NCI-H187 (cell line): ENCODE data around the gene HLA-DOA.

Experiments
- DNase-seq, 2 experiments: peaks; one replicate each; lab custom pipeline; 2025; lab: John Stamatoyannopoulos, UW

HLA-DOA gene

GRCh38 chr6:33008944-33009861, at the start of gene HLA-DOA:
Gene HLA-DOA (minus strand): TSS chr6:33009591.
- DNase-seq = no peak

DNA sequence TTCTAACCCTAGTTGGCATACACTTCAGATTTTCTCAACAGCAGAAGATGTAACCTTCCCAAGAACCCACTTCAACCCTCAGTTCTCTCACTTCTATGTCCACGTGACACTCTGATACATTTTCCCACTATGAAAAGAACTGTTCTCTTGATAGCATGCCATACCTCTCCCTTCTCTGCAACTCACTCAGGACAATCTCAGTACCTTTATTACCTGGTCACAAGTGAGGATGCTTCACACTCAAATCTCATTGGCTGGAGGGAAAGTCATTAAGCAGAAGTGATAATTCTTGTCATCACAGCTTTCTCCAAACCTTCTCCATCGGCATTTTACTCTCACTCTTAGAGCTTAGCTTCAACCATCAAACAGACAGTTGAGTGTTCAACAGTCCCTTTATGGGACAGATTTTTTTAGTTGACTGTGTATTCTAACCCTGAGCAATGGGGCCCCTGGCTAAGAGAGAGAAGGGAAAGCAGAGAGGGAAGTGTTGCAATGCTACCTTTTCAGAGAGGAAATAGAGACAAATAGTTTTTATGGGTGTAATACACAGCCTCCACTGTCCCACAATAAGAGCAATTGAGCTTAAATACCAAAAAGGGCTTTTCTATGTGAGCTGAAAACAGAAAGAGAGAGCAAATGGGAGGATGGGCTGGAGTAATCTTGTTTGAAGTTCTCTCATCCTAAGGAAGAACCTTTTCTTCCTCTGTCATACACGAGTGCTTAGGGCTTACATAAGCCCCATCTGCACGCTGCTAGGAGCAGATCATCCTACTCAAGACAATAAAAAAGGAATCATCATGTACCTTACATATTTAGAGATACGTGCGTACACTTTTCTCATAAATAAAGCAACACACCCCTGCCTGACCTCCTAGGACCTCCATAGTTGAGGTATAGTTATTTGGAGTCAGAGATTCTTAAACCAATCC, 48.1 kb upstream of the HLA-DOA start:
- no peak for DNase-seq

GRCh38 chr6:33053230-33053629, 43.8 kb upstream of the HLA-DOA start:
- DNase-seq = no peak

DNA sequence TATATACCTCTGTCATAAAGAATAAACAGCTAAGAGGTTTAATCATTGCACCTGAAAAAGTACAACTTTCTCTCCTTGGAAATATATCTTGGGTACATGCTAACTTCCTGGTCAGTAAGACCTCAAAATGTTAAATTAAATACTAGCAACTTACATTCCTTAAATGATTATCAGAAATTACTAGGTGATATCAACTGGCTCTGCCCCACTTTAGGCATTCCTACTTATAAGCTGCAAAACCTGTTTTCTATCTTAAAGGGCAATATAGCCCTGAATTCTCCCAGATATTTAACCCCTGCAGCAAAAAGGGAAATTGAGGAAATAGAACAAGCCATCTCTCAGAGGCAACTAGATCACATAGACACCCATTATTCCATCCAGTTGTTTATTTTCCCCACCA, 43.2 kb upstream of the HLA-DOA start:
- DNase-seq = no peak

GRCh38 chr6:33050014-33050810, 40.8 kb upstream of the HLA-DOA start:
- no peak for DNase-seq

DNA sequence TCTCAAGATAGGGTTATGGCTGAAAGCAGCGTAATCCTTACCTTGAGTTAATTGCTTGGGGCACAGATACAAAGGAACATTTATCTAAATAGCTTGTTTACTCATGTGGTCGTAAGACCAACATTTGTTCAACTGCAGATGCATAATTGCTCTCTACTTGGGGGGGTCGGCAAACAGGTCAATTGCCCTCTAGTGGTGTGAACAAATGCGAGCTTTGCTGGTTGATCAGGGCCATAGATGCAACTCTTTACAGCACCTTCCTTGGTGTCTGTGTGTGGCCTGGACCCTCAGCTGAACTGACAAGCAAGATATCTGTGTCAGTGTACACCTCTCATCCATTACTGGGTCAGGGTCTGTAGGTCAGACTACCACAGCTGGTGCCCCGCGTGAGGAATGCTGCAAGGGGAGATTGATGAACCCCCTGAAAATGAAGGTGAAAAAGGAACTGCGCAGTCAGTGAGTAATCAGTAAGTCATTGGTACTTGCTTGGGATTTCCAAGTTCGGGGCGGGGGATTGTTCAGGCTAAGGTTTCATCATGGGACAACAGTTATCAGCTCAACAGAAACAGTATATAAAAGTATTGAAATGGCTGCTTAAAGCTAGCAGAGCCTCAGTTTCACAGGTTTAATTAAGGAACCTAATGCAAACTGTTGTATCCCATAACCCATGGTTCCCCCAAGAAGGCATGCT, 40.1 kb upstream of the HLA-DOA start:
- DNase-seq = no peak

- DNase-seq = no peak
Observed at GRCh38 chr6:33040157-33040556, 30.8 kb upstream of the HLA-DOA start.

GRCh38 chr6:33036535-33036934, 27.1 kb upstream of the HLA-DOA start:
- no peak for DNase-seq

DNA sequence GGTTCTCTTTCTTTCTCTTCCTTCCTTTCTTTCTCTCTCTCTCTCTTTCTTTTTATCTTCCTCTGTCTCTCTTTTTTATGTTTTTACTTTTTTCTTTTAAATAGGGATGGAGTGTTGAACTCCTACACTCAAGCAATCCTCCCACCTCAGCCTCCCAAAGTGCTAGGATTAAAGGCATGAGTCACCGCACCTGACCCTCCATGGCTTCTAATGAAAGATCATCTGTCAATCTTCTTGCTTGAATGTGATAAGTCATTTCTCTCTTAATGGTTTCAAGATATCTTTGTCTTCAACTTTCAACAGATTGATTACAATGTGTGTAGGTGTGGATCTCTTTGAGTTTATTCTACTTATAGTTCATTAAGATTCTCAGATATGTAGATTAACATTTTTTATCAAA, 25.2 kb upstream of the HLA-DOA start:
- no peak for DNase-seq

GRCh38 chr6:33030245-33030644, 20.9 kb upstream of the HLA-DOA start:
- DNase-seq = no peak

- no peak for DNase-seq
Observed at GRCh38 chr6:33029328-33030184, 20.2 kb upstream of the HLA-DOA start.

- no peak for DNase-seq
Observed at GRCh38 chr6:33028220-33028849, 18.9 kb upstream of the HLA-DOA start.

- DNase-seq = no peak
Observed at GRCh38 chr6:33024521-33024920, 15.1 kb upstream of the HLA-DOA start.

DNA sequence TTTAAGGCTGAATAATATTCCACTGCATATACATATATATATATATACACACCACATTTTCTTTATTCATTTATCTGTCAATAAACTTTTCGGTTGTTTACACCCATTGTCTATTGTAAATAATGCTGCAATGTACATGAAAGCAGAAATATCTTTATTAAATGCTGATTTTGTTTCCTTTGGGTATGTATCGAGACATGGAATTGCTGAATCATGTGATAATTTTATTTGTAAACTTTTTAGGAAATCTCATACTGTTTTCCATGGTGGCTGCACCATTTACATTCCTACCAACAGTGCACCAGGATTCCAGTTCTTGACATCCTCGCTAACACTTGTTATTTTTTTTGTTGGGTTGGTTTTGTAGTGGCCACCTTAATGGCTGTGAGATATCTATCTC, 14.1 kb upstream of the HLA-DOA start:
- no peak for DNase-seq

GRCh38 chr6:33021917-33022316, 12.5 kb upstream of the HLA-DOA start:
- no peak for DNase-seq

- DNase-seq = no peak
Observed at GRCh38 chr6:33019372-33019771, 10.0 kb upstream of the HLA-DOA start.

GRCh38 chr6:33018904-33019303, 9.5 kb upstream of the HLA-DOA start:
- DNase-seq = no peak

DNA sequence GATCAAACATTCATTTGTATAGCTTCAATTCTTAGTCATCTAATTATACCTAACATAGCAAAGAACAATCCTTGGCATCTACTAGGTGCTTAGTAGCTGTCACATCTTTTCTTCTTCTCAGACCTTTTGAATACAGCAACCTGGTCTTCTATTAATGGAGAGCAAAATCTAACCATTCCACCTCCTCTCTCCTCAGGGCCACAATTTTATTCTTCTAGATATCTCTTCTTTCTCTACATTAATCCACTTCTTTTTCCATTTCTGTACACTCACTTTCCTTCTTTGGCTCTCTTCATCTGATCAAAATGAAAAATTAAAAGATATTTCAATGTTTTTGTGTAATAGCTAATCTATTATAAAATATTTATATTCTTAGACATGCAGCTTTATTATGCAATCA, 9.0 kb upstream of the HLA-DOA start:
- no peak for DNase-seq

DNA sequence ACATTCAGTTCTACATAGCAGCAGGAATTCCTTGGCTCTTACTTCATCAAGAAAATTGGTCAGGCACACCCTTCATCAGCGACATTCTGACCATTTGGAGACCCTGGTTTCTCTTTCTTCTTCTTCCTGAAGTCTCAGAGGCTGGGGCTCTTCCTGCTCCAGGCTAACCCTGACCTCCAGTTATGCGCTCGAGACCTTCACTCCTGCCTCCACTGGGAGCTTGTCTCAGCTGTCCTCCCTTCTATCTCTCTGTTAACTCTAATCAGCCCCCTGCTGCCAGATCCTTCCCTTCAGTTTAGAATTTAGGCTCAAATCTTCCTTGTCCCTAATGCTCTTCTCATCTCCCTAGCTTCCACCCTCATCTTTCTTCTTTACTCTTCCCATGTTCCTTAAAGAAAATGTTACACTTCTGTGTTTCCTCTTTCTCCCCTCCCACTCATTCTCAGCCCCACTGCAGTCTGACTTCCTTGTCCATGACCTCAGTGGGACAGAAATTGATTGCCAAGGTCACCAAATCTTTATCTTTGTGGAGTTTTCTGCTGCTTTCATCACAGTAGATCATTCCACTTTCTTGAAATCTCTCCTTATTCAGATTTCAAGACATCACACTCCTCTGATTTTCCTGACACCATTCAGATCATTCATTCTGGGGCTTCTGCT, 8.4 kb upstream of the HLA-DOA start:
- DNase-seq = no peak
